H1 (cell line): Measurements from ENCODE around the gene LEFTY2.

ENCODE experiments used
- ASH2L ChIP-seq: fragments of 200-600, 300-600 bp; sonication (generic); IDR thresholded peaks from one replicate; pipeline ENCODE4 v1.7.1; 2017; ENCODE audit warnings: low read length
- BRCA1 ChIP-seq: IDR thresholded peaks from 2 replicates; pipeline ENCODE4 v1.6.1; 2012; ENCODE audit warnings: low read depth, low read length, improper control_type of control experiment
- CHD2 ChIP-seq: IDR thresholded peaks from 2 replicates; pipeline ENCODE4 v1.6.1; 2012; ENCODE audit warnings: low read length, improper control_type of control experiment
- CTCF ChIP-seq, 3 experiments: IDR thresholded peaks; 1 replicate in 2 of 3; 2 replicates in 1 of 3; pipeline versions ENCODE4 v1.5.1 to v1.6.1; 2011; ENCODE audit warnings: low read length in 3 of 3, mild to moderate bottlenecking in 3 of 3, inconsistent platforms in 2 of 3, low read depth in 1 of 3, moderate library complexity in 1 of 3; ENCODE audit not compliant: insufficient read depth in 1 of 3; ENCODE audit errors: control extremely low read depth in 1 of 3
- EP300 ChIP-seq, 2 experiments: IDR thresholded peaks; 1 replicate in 1 of 2; 2 replicates in 1 of 2; pipeline ENCODE4 v1.6.1; 2011 to 2012; ENCODE audit warnings: low read depth in 2 of 2, low read length in 2 of 2, mild to moderate bottlenecking in 2 of 2, borderline replicate concordance in 1 of 2, inconsistent platforms in 1 of 2, moderate library complexity in 1 of 2
- POLR2A ChIP-seq, 2 experiments: IDR thresholded peaks; 1 replicate in 1 of 2; 2 replicates in 1 of 2; pipeline ENCODE4 v1.6.1; 2011; ENCODE audit warnings: low read depth in 2 of 2, low read length in 2 of 2, mild to moderate bottlenecking in 2 of 2; ENCODE audit errors: control extremely low read depth in 1 of 2
- SRF ChIP-seq: IDR thresholded peaks from 2 replicates; pipeline ENCODE4 v1.6.1; 2011; ENCODE audit warnings: mild to moderate bottlenecking, low read depth, low read length, moderate library complexity

DNA sequence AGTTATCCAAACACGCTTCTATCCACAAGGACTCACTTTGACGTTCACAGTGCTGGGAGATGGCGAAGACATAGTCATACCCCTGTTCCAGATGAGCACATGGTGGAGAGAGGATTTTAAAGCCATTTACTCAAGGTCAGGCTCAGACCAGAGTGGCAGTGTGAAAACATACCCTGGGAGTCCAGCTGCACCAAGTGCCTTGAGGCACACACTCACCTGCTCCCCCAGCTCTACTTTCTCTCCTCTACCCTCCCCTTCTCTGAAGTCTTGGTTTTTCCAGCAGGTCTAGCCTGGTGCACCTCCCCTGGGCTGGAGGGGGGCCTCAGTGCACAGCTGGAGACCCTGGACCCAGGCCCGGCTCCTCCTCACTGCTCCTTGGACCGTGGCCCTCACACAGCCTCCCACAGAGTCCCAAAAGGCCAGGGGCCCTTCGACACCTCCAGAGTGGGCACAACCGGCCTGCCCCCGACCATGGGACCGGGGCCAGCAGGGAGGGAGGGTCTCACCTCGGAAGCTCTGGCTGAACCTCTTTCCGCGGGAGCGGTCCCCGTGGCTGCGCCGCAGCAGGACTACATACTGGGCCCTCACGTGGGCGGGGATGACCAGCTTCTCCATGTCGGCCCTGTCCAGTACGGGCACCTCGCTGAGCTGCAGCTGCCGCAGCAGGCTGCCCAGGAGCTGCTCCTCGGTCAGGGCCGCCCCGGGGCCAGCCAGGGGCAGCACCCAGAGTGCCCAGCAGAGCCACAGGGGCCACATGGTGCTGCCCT, 452 bp downstream of the LEFTY2 start:
- no peak for TF ChIP-seq CTCF (IDR thresholded peaks at IDR 0.05; ENCODE audit: control extremely low read depth in 1 of 3, insufficient read depth in 1 of 3, low read depth in 1 of 3, low read length in 3 of 3)
- no peak for TF ChIP-seq BRCA1
- no peak for TF ChIP-seq POLR2A (IDR thresholded peaks at IDR 0.05; ENCODE audit: control extremely low read depth in 1 of 2, low read depth in 2 of 2, low read length in 2 of 2)
- TF ChIP-seq SRF = no peak
- TF ChIP-seq EP300 (IDR thresholded peaks at IDR 0.05; ENCODE audit: borderline replicate concordance in 1 of 2, low read depth in 2 of 2, low read length in 2 of 2) = no peak
- TF ChIP-seq CHD2 = no peak
- TF ChIP-seq ASH2L = no peak
